Kidney (tissue), 14 donors: ENCODE data around the gene ANO2. TPM values are rescaled to one million over a fixed set of nuclear protein-coding genes. Genes with fewer than 3 reads are reported as not detected.

ENCODE experiments used
- DNase-seq, 5 donors: peaks; one replicate each; pipeline ENCODE4 v3.0.0-alpha.2; 2013 to 2020
- FAIRE-seq: peaks from 2 replicates; lab custom pipeline; 2012; peaks lifted over from hg19 to GRCh38; lab: Jason Lieb, UNC
- H3K27ac ChIP-seq, 2 donors: one replicate each; pipeline ENCODE4 v1.7.0; 2013; ENCODE audit warnings: low read depth in 2 of 2, low read length in 2 of 2, inconsistent platforms in 1 of 2
- H3K27me3 ChIP-seq: one replicate; pipeline ENCODE4 v1.7.1; 2013; ENCODE audit warnings: low read length, inconsistent platforms; ENCODE audit not compliant: control insufficient read depth, insufficient read depth
- H3K36me3 ChIP-seq, 3 donors: one replicate each; pipeline versions ENCODE4 v1.7.0 to v1.7.1; 2013; ENCODE audit warnings: low read length in 3 of 3, control low read depth in 1 of 3, inconsistent platforms in 1 of 3; ENCODE audit not compliant: insufficient read depth in 3 of 3, control insufficient read depth in 2 of 3
- H3K4me1 ChIP-seq, 3 donors: one replicate each; pipeline versions ENCODE4 v1.7.0 to v1.7.1; 2013; ENCODE audit warnings: low read length in 3 of 3, inconsistent platforms in 1 of 3, low read depth in 1 of 3; ENCODE audit not compliant: control insufficient read depth in 2 of 3, insufficient read depth in 2 of 3
- H3K4me3 ChIP-seq, 3 donors: one replicate each; pipeline versions ENCODE4 v1.7.0 to v1.8.1; 2013; ENCODE audit warnings: low read length in 3 of 3, control low read depth in 1 of 3, inconsistent platforms in 1 of 3
- H3K9ac ChIP-seq, 3 donors: one replicate each; pipeline versions ENCODE4 v1.7.0 to v1.7.1; 2013; ENCODE audit warnings: low read length in 3 of 3, control low read depth in 1 of 3, inconsistent platforms in 1 of 3
- H3K9me3 ChIP-seq, 3 donors: one replicate each; pipeline versions ENCODE4 v1.7.0 to v1.7.1; 2013; ENCODE audit warnings: low read length in 3 of 3, control low read depth in 1 of 3, inconsistent platforms in 1 of 3; ENCODE audit not compliant: control insufficient read depth in 2 of 3, insufficient read depth in 1 of 3
- intact Hi-C: fragments of 100-400 bp; cut with DNase I; formaldehyde crosslinking; loops from one replicate; pipeline ENCODE4 v1.11.1; 2022
- polyA plus RNA-seq: library from polyadenylated mRNA; stranded (reverse); fragments of 350-450 nt; fragmentation: Illumina TruSeq; extraction: RNeasy Lipid Tissue Mini Kit (QIAGEN cat#74804); gene quantifications from one replicate; pipeline ENCODE4 v1.2.3, GENCODE V29; 2014; ENCODE audit warnings: low read depth, low replicate concordance; ENCODE audit not compliant: insufficient read depth
- total RNA-seq: library from RNA; stranded (reverse); fragmentation: NEBNext Ultra II Directional; extraction: Animal tissue kit (Norgen Biotek cat#: 25700); gene quantifications from one replicate; pipeline ENCODE4 v1.2.1, GENCODE V29; 2021
- TF ChIP-seq, protein P1 (sequence below): IDR thresholded peaks from 3 replicates; pipeline ENCODE4 v1.5.1; 2012; ENCODE audit warnings: mild to moderate bottlenecking, moderate library complexity, borderline replicate concordance; ENCODE audit not compliant: insufficient read depth; ENCODE audit errors: extremely low read depth
- donor health status: control.
- donor health status: control.
- donor health status: control.
- donor health status: control.
- donor health status: control.
- donor health status: DM: yes; HTN: yes; CAD: no.
- donor health status: Normal renal cell carcinoma (clear cell type).

Gene ANO2
- total and polyA plus RNA-seq, 2 donors from 2014 or later, result 0.34 to 4.4 TPM

GRCh38 chr12:5912011-5912410 lies 33.0 kb downstream of the ANO2 start:
- DNase-seq (no peak), FAIRE-seq (no peak)
- TF ChIP-seq, protein P1, sequence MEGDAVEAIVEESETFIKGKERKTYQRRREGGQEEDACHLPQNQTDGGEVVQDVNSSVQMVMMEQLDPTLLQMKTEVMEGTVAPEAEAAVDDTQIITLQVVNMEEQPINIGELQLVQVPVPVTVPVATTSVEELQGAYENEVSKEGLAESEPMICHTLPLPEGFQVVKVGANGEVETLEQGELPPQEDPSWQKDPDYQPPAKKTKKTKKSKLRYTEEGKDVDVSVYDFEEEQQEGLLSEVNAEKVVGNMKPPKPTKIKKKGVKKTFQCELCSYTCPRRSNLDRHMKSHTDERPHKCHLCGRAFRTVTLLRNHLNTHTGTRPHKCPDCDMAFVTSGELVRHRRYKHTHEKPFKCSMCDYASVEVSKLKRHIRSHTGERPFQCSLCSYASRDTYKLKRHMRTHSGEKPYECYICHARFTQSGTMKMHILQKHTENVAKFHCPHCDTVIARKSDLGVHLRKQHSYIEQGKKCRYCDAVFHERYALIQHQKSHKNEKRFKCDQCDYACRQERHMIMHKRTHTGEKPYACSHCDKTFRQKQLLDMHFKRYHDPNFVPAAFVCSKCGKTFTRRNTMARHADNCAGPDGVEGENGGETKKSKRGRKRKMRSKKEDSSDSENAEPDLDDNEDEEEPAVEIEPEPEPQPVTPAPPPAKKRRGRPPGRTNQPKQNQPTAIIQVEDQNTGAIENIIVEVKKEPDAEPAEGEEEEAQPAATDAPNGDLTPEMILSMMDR, result no peak
- no peaks in the 10 kb centered on the region for H3K27me3 ChIP-seq
- H3K4me3 ChIP-seq, result no peak overlapping the region
- no peak overlapping the region for H3K27ac ChIP-seq
- H3K36me3 ChIP-seq, result no peaks in the 10 kb centered on the region
- no peaks in the 10 kb centered on the region for H3K9me3 ChIP-seq
- intact Hi-C loops, result no loop called here
- no peaks in the 10 kb centered on the region for H3K4me1 ChIP-seq
- no peak overlapping the region for H3K9ac ChIP-seq

GRCh38 chr12:5910790-5911548 lies 34.1 kb downstream of the ANO2 start:
- H3K27ac ChIP-seq, result no peak overlapping the region
- H3K36me3 ChIP-seq, result no peaks in the 10 kb centered on the region
- H3K9me3 ChIP-seq, result no peaks in the 10 kb centered on the region
- no peak overlapping the region for H3K4me3 ChIP-seq
- FAIRE-seq (no peak), DNase-seq (no peak)
- H3K9ac ChIP-seq, result no peak overlapping the region
- intact Hi-C loops, result no loop called here
- no peaks in the 10 kb centered on the region for H3K4me1 ChIP-seq
- TF ChIP-seq, protein P1, result no peak
- H3K27me3 ChIP-seq, result no peaks in the 10 kb centered on the region

GRCh38 chr12:5909560-5909959 lies 35.5 kb downstream of the ANO2 start:
- no peak overlapping the region for H3K9ac ChIP-seq
- H3K27me3 ChIP-seq, result no peaks in the 10 kb centered on the region
- no peaks in the 10 kb centered on the region for H3K9me3 ChIP-seq
- H3K27ac ChIP-seq, result no peak overlapping the region
- FAIRE-seq, result no peak
- no peak for DNase-seq
- H3K36me3 ChIP-seq, result no peaks in the 10 kb centered on the region
- H3K4me3 ChIP-seq, result no peak overlapping the region
- TF ChIP-seq, protein P1, result no peak
- no peaks in the 10 kb centered on the region for H3K4me1 ChIP-seq
- intact Hi-C loops, result no loop called here
